ENCODE data around the gene MOGAT3. TPM values are rescaled to one million over a fixed set of nuclear protein-coding genes. Genes with fewer than 3 reads are reported as not detected.

Gene MOGAT3
- total and polyA plus RNA-seq, 9 of the 15 experiments (the other 6 are each of a cell fraction or from before 2014, with no cell fraction given), result 0.07 to 0.17 (median 0.13) TPM; not detected in 6

DNA sequence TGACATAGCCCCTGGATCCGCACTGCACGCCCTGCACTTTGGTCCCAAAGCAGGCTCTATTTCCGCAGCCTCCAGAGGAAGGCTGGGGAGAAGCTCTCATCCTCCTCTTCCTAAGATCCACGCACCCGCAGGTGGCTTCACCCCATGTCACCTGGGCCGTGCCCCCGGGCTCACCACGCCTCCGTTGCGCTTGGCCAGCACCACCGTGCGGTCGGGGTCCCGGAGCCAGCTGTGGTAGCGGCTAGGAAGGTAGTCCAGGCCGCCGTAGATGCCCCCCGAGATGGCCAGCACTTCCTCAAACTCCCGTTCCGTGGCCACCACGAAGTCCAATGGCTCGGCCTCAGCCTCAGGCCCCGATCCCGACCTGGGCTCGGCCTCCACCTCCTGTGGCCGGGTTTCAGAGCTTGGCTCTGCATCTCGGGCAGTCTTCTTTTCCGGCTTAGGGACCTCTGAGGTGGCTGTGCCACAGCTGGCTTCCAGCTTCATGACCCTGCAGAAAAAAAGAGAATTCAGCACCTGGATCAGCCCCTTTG lies 26.4 kb downstream of the MOGAT3 start (continued):
- TF ChIP-seq, protein P1, sequence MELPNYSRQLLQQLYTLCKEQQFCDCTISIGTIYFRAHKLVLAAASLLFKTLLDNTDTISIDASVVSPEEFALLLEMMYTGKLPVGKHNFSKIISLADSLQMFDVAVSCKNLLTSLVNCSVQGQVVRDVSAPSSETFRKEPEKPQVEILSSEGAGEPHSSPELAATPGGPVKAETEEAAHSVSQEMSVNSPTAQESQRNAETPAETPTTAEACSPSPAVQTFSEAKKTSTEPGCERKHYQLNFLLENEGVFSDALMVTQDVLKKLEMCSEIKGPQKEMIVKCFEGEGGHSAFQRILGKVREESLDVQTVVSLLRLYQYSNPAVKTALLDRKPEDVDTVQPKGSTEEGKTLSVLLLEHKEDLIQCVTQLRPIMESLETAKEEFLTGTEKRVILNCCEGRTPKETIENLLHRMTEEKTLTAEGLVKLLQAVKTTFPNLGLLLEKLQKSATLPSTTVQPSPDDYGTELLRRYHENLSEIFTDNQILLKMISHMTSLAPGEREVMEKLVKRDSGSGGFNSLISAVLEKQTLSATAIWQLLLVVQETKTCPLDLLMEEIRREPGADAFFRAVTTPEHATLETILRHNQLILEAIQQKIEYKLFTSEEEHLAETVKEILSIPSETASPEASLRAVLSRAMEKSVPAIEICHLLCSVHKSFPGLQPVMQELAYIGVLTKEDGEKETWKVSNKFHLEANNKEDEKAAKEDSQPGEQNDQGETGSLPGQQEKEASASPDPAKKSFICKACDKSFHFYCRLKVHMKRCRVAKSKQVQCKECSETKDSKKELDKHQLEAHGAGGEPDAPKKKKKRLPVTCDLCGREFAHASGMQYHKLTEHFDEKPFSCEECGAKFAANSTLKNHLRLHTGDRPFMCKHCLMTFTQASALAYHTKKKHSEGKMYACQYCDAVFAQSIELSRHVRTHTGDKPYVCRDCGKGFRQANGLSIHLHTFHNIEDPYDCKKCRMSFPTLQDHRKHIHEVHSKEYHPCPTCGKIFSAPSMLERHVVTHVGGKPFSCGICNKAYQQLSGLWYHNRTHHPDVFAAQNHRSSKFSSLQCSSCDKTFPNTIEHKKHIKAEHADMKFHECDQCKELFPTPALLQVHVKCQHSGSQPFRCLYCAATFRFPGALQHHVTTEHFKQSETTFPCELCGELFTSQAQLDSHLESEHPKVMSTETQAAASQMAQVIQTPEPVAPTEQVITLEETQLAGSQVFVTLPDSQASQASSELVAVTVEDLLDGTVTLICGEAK (IDR thresholded peaks at IDR 0.05), result no peak
- TF ChIP-seq, protein P1 (CRISPR knock-in tag; IDR thresholded peaks at IDR 0.05), result no peak
- TF ChIP-seq ZNF316 (IDR thresholded peaks at IDR 0.05) (0 out of 2 replicates have a peak, but pooled peaks have one; percentile 15), ZNF384 (IDR thresholded peaks at IDR 0.05; ENCODE audit: low read depth, low read length) (no peak), REST (IDR thresholded peaks at IDR 0.05; ENCODE audit: borderline replicate concordance) (no peak), REST (CRISPR knock-in tag; IDR thresholded peaks at IDR 0.05; ENCODE audit: low read depth) (no peak), RBM17 (IDR thresholded peaks at IDR 0.05; ENCODE audit: borderline replicate concordance, low read depth, low read length) (no peak), MAFG (tag; conservative IDR thresholded peaks at IDR 0.05) (no peak), MYC (IDR thresholded peaks at IDR 0.05; ENCODE audit: low read depth, low read length) (no peak), MYC (CRISPR knock-in tag; IDR thresholded peaks at IDR 0.05; ENCODE audit: borderline replicate concordance, low read depth) (no peak), POLR2G (IDR thresholded peaks at IDR 0.05; ENCODE audit: low read depth, low read length) (peak; percentile 68), PML (IDR thresholded peaks at IDR 0.05; ENCODE audit: low read length) (peak; percentile 64)

All from K562 (cell line).